Endometrium (tissue), 2 donors: ENCODE results near the gene SLC9A9.
"Not testable (repeated sequence)": the region's sequence is repeated elsewhere in the genome, so short reads cannot be mapped to it uniquely, and the experiment has no call there.

Experiments used
- FAIRE-seq: peaks from 2 replicates; lab custom pipeline; 2012; peaks lifted over from hg19 to GRCh38; lab: Jason Lieb, UNC
- donor health status: control.
- donor health status: control.

Gene SLC9A9

DNA sequence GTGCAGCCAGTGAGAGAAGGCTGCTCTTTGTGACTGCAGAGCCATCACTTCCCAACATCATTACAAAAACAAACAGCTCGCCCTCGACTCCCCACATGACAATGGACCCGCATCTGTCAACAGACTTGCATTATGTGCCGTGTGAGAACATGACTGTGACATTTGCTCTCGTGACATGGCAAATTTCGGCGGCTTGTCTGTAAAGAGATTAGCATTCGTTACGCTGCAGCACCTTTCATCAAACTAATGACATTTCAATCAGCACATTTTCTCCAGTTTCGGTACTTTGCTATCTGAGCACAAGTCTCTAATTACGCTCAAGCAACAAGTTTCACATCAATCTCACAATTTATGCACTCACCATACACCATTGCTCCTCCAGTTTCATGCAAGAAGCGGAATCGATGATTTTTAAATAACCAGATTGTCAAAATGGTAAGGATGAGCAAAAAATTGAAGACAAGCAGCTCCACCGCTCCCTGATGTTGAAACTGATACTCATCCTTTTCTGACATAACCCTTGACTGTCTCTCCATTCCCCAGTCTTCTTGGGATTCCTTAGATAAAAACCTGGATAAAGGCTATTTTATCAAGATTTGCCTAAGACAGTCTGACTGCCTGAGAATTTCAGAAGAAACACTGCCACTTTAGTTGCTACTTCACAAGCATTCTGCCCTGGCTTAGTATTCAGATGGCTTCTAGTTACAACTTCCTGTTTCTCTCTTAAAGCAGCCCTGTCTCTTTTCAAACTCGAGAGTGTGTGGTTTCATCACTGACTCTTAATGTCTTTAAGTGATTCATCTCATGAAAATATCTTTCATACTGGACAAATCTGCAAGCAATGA is at the start of gene SLC9A9:
Gene SLC9A9 (minus strand): TSS at position 682 of the 845 bp plus-strand sequence. CDS start 146 bp downstream, at position 536.
- FAIRE-seq: peak; percentile 71

DNA sequence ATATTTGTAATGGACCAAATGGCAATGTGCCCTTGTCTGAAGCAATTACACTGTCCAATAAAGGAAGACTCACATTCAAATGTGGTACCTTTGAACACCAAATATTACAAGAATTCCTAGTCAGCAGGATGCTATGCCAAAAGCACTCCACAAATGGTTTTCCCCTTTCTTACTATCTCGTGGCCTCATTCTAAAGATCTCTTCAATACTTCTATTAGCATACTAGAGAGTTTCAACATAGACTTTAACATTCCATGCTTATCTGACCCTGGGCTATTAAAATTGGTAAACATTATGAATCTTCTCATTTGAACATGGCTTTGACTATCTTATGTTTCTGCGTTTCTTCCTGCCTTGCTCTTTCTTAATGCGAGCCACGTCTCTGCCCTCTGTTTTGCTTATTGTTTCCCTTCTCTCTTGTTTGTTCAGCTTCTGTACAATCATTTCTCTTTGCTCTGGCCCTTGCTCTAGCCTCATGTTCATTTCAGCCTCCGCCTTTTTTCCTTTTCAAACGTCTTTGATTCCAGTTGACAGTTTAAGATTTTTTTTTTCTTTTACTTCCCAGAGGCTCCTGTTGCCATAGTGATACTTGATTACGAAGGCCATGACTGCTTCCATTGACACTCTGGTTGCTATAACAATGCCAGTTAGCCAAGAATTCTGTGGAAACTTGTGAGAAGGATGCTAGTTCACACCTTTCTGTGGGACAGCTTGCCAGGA is 49.5 kb upstream of the SLC9A9 start:
- FAIRE-seq: peak; percentile 8

DNA sequence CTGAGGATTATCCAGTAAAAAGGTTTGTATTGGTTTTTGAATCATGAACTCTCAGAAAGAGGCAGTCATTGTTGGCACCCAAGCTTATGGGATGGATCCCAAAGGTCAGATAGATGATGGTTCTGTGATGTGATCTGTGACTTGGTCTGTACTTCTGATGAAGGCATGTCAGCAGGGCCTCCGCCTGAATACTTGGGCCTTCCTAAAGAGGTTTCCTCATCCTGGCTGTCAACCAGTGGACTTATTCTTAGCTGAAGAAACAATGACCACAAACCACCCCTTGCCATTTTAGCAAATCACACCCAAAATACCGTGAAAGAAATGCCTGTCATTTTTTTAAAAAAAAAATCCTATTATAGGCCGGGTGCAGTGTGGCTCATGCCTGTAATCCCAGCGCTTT is 48.2 kb upstream of the SLC9A9 start:
- FAIRE-seq: no peak

DNA sequence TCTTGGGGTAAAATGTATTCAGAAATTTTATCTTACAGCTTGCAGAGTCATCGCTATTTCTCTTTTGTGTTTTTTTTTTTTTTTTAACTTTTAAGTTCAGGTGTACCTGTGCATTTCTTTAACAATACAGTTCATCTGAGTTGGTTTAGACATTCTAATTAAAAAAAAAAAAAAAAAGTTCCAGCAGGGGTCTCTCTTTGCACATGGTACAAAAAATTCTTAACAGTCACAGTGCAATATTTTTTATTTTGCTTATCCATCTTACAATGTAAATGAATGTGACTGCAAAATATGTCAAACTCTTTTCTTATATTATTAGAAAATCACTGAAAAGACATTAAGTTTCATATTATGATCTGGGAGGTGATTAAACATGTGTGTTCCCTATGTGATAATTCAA is 47.5 kb upstream of the SLC9A9 start:
- FAIRE-seq: peak; percentile 70

DNA sequence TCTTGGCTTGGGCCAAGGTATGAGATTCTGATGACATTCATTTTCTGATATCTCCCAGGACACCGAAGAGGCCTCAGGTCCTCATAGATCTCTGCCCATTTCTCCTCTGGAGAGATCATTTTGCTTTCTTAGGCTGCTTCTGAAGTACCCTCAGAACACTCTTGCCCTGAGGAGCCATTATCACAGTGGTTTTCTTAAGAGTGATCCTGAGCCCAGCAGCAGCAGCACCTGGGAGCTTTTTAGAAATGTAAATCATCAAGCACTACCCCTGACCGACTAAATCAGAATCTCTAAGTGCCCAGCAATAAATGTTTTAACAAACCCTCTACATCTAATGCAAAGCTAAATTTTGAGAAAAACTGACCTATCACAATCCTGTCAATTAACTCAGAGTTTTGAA is 40.6 kb upstream of the SLC9A9 start:
- no peak for FAIRE-seq

DNA sequence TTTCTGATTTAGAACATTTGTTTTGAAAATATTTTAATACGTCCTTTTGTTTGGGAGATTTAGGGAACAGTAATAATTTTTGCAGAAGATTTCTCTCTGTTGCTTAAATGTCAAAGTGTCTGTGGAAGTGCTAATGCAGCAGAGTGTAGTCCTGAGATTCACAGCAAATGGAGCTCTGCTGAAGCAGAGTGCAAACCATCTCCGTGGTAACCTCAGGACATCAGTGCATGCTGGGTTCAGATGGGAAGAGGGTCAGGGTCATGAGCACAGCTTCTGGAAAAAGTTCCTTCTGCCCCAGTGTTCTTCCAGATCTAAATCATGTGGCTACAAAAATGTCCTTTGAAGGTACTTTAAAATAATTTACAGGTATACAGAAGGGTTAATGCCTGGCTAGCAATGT is 39.9 kb upstream of the SLC9A9 start:
- FAIRE-seq: no peak

DNA sequence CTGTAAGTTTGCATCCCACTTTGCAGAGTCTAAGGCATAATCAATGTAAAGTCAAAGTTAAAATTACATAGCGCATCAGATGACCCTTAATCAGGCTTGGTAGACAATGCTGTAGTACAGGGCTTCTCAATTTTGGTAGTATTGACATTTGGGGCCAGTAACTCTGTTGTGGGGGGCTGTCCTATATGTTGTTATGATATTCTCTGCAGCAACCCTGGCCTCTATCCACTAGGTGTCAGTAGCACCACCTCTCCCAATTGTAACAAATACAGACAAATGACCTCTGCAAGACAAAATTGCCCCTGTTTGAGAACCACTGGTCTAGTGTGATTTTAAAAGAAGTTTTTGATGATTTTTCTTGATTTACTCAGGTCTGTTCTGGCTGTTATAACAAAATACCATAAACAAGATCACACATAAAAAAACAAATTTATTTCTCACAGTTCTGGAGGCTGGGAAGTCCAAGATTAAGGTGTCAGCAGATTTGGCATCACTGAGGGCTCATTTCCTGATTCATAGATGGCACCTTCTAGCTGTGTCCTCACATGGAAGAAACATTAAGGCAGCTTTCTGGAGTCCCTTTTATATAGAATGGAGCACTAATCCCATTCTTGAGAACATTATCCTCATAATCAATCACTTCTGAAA is 37.6 kb upstream of the SLC9A9 start:
- no peak for FAIRE-seq

DNA sequence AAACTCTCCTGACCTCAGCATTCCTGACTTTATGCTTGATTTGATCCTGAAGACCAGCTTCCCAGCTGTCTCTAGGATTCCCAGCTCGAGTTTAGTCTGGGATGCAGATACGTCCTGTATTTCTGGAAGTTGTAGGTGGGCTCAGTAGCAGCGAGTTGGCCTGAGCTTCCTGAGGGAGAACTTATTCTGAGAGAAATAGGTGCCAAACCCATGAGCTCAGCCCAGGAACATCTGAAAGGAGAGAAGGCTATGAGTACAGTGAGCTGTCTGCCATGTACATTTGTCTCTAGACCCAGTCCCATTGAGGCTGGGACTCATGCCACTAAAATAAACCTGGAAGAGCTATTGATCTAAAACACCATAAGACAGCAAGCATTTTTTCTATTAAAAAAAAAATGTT is 36.6 kb upstream of the SLC9A9 start:
- FAIRE-seq: no peak

DNA sequence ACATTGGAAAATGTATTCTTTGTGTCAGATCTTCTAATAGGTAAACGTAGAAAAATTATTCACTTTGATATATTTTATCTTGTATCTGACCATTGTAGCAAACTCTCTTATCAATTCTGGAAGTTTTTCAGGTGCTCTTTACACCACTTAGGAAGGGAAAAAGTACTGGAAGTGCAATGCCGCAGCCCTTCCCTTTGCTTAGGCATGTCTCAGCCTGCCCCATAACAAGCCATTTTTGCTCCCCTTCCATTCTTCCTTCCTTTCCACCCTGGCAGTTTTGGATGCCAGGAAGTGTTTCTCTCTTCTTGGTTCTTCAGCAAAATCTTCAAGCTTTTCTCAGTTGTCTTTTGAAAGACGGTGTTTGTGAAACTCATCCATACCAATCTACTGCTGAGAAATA is 34.9 kb upstream of the SLC9A9 start:
- FAIRE-seq: no peak

DNA sequence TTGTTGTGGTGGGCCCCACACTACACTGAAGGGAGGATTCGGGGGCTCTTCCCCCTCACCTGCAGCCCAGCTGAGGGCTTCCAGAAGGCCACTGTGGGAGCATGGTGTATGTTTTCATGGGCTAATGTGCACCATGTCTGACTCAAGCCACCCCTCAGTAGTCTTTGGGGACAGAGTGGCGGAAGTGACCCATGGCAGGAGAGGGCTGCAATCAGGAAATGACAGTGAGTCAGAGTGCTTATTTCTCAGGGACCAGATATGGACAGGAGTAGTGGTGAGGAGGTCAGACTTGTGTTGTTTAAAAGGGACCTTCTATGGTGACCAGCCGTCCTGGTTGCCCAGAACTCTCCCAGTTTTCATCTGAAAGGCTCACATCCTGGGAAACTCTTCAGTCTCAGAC is 32.8 kb upstream of the SLC9A9 start:
- FAIRE-seq: no peak

DNA sequence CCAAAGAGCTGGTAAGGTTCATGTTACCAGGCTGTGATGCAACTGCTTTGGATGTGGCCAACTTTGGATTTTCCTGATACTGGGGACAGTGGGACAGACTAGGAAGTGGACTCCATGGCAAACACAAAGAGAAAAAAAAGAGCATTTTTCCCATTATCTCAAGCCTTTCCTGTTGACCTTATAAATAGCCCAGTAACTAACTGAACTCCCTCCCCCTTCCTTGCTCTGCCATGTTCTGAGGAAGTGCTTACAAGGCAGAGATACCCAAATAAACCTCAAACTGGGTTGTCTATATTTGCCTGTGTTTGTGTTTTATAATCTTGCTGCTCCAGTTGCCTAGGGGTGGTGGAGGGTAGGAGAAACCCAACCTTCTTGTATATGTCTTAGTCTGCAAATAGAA is 27.3 kb upstream of the SLC9A9 start:
- FAIRE-seq: no peak

DNA sequence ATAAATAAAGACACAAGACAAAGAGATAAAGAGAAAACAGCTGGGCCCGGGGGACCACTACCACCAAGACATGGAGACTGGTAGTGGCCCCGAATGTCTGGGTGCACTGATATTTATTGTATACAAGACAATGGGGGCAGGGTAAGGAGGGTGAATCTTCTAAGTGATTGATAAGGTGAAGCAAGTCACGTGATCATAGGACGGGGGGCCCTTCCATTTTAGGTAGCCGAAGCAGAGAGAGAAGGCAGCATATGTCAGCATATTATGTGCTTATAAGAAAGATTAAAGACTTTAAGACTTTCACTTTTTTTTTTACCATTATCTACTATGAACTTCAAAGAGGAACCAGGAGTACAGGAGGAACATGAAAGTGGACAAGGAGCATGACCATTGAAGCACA is 25.3 kb upstream of the SLC9A9 start:
- not testable (repeated sequence) for FAIRE-seq

DNA sequence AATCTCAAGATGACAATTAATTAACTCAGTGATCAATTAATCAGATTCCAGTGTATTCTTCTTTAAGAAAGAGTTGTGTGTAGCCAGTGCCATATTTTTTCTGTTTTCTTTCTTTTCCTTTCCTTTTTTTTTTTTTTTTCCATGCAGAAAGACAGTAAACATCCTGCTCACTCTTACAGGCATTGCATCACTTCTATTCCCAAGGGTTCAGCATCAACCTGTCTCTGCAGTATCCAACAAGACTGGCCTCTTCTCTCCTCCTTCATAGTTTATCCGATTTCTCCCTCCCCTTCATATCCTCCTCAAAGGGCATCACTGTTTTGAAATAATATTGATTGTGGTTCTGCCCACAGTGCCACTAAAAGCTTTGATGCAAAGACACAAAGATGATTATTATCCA is 17.0 kb upstream of the SLC9A9 start:
- no peak for FAIRE-seq

DNA sequence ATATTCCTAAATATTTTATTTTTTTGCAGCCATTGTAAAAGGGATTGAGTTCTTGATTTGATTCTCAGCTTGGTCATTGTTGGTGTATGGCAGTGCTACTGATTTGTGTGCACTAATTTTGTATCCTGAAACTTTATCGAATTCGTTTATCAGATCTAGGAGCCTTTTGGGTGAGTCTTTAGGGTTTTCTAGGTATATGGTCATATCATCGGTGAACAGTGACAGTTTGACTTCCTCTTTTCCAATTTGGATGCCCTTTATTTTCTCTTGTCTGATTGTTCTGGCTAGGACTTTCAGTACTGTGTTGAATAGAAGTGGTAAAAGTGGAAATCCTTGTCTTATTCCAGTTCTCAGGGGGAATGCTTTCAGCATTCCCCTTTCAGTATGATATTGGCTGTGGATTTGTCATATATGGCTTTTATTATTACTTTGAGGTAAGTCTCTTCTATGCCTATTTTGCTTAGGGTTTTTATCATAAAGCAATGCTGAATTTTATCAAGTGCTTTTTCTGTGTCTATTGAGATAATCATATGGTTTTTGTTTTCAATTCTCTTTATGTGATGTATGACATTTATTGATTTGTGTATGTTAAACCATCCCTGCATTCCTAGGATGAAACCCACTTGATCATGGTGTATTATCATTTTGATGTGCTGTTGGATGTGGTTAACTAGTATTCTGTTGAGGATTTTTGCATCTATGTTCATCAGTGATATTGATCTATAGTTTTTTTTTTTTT is 11.4 kb upstream of the SLC9A9 start:
- FAIRE-seq: no peak

DNA sequence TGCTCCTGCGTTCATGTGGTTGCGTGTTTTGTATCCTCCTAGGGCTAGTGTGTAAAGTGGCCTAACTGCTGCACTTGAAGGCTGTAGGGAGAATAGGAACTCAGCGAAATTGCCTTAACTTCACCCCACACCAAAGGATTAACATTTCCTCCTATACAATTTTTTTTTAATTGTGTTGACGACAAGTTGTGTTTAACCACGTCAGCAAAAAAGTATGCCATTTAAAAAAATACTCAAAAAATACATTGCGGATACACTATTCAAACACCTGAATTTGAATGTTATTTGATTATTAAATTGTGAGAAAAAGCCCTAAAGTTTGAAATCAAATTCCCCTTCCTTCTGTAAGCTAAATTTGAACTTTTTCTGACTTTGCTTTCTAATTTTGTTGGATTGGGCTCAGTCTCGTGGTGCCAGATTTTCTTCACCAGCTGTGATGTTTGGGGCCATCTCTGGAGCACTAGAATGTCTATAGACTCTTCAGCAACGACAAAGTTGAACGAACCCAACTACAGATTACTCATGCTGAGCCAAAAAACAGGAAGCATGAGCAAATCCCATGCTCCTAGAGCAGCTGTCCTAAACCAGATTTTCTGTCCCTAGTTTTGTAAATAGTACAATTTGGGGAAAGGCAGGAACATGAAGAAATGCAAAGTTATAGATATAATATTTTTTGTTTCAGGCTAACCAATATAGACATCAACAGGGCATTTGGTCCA is 8.1 kb upstream of the SLC9A9 start:
- no peak for FAIRE-seq

DNA sequence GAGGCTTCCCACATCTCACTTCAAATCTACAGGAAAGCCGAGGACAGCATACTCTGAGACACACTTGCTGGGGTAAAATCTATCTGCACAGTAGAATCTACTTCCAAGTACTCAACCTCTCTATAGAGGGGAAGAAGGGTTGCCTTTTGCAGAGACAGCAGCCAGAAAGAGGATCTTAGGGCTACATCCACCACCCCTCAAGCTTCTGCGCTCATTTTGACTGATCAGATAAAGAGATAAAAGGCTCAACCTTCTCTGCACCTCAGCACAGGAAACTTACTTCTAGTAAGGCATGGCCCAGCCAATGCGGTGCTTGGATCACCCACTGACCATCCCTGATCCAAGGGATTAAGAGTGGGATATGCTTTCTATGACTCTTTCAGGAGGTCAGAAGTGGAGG is 6.9 kb upstream of the SLC9A9 start:
- no peak for FAIRE-seq

DNA sequence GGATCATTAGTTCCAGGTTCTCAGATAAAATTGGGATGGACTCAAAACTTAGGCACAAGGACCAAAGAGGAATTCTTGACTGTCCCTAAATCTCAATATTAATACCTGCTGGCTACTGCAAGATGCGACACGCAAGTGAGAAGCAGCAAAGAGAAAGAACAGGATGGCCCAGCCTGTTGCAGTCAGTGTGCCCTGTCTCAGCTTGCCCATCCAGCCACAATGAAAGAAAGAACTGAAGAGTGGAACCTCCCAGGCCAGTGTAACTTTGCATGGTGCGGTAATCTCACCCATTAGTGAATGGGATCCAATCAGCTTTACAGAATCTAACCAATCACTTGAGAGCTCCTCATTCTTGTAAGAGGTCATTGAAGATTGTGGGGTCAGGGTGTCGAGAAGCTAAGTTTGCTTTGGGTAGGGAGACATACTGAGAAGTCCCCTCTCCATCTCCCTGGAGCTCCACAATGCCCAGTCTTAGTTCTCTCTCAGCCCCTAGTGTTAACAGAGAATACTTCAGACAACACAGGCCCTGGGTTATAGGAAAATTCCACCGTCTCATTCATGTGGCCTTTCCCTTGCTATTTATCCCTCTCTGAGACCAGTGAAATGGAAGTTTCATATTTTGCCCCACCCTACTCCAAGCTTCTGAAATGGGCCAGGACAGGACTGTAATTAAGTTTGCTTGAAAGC is 3.2 kb upstream of the SLC9A9 start:
- FAIRE-seq: no peak

DNA sequence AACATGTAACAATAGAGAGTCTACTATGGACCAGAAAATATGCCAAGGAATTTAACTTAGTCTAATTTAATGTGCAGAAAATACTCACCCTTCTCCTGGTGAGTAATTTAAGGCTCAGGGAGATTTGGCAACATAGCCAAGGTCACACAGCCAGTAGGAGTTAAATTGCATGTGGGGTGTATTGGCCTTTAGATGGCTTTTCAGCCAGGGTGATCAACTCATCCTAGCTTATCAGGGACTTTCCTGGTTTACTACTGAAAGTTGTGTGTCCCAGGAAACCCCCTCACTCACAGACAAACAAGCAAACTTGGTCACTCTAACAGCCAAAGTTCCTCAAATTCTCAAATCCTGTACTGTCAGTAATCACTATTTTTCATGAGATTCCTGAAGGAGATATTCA is 2.6 kb upstream of the SLC9A9 start:
- FAIRE-seq: no peak

DNA sequence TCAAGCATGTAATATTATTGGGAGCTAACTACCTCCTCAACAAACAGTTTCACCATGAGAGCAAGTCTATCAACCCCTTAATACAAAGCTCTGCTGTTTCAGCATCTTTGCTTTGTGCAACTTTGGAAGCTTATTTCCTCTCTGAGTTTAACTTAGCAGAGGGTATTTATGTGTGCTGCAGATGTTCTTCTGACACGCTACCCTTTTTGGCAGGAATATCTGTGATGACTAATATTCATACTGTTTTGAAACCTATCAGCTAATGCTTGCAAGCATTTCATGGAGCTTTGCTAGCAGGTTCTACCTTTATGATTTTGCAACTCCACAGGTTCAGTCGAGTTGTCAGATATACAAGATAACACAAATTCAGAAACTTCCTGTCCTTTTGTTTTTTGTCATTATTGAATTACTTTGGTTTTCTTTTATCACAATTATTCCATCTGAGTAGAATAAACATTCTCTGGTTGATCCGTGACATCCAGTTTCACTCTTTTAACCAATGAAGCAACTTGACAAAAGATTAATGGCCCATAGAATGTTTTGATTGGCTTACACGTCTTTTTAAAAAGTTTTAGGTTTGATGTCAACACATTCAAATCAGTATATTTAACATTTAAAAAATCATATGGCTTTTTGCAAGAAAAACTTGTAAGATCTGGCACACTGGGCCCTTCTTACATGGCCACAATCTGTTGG is 1.7 kb upstream of the SLC9A9 start:
- no peak for FAIRE-seq

DNA sequence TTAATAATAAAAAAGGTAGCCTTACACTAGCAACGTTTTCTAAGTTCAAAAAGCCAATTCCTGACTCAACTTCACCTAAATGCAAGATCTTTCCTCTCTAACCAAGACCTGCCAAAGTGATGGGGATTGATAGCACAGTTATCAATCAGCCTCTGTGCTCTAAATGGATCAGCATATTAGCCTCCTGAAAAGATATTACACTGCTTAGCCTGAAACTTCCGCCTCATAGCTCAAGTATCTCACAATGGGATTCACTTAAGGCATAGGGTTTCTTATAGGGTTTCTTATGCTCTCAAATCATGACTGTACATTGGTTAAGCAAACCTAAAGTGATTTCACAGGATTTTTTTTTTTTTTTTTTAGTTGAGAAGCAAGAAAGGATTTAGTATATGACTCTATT is 436 bp upstream of the SLC9A9 start:
- FAIRE-seq: no peak

DNA sequence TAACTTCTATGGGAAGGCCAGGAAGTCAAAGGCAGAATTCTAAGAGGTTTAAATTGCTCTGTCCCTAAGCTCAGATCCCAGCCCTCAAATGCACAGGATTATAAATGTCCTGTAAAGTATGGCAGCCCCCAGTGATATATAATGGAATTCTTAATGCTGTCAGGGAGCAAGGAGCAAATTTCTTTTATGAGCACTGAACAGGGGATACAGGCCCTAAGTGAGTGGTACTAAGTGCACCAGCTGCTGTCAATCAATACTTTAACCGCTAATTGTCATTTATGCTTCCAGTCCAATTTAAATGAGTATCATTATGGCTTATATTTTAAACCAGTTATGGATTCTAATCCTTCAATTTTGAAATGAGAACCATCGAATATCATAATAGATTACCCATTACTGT is 4.7 kb downstream of the SLC9A9 start:
- FAIRE-seq: no peak
